Measurements from ENCODE around the gene GEMIN8. TPM values are rescaled to one million over a fixed set of nuclear protein-coding genes. Genes with fewer than 3 reads are reported as not detected.

GEMIN8 gene, protein sequence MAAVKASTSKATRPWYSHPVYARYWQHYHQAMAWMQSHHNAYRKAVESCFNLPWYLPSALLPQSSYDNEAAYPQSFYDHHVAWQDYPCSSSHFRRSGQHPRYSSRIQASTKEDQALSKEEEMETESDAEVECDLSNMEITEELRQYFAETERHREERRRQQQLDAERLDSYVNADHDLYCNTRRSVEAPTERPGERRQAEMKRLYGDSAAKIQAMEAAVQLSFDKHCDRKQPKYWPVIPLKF
- total RNA-seq (2021): 14.8 and 14.9 TPM in 2 replicates
- long read RNA-seq, transcript GEMIN8-203 (4 exons, 1,119 nt): major isoform, 16 of 81 reads
- long read RNA-seq, partial matches to known transcripts: 2 of 81 reads
- long read RNA-seq, other reads (novel, unspliced or antisense): 62 of 81 reads

DNA sequence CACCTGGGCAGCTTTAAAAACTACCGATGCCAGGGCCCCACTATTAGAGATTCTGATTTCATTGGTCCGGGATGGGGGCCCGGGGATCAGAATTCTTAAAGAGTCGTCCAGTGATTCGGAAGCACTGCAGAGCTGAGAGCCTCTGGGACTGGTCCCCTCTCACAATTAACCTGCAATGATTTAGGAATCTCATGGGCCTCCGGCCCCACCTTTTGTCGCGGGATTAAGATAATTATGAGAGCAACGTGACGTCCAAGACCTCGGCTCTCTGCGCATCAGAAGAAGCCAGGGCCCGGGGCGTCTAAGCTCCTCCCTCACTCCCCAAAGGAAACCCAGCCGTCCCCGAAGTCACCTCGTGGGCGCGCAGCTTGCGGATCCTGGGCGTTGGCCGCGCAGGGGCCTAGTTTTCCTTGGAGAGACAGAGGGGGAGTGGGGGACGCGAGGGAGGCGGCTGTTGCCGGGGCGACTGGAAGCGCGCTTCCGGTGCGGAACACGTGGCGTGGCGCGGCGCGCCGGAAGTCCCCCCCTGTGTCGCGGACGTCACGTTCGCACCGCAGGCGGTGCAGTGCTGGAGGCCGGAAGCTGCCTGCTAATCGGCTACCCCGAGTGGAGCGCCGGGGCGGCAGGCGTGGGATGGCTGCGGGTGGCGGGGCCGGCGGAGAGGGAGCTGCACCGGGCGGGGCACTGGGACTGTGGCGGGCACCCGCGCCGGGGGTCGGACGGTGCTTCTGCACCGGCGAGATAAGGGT, at the start of gene GEMIN8:
Gene GEMIN8, minus strand, starts transcription at position 468 of the 749 bp plus-strand sequence. CDS start 8,414 bp downstream, outside the sequence.
- Histone ChIP-seq H3K18ac (ENCODE audit: insufficient read length, low read depth, low read length) (peak within 1 kb of the TSS; percentile 87), H2AFZ (ENCODE audit: low read length) (no peak within 1 kb of the TSS), H2AK5ac (ENCODE audit: insufficient read length, low read length) (no peak within 1 kb of the TSS), H2BK12ac (ENCODE audit: insufficient read length, low read depth, low read length) (no peak within 1 kb of the TSS), H3K27ac (ENCODE audit: insufficient read length, low read depth, low read length) (peak within 1 kb of the TSS; percentile 18), H4K91ac (ENCODE audit: insufficient read length, low read depth, low read length) (no peak within 1 kb of the TSS), H3K56ac (ENCODE audit: insufficient read length, low read depth, low read length) (no peak within 1 kb of the TSS), H3K79me1 (ENCODE audit: insufficient read depth, low read depth, low read length, poor library complexity, severe bottlenecking) (no peaks in the 10 kb centered on the region), H2BK5ac (ENCODE audit: insufficient read length, low read length) (no peak within 1 kb of the TSS), H3T11ph (ENCODE audit: low read length) (no peak within 1 kb of the TSS), H3K9me3 (ENCODE audit: control insufficient read depth, low read depth, low read length) (no peaks in the 10 kb centered on the region), H2BK15ac (ENCODE audit: low read depth, low read length) (no peak within 1 kb of the TSS), H3K27me3 (ENCODE audit: insufficient read depth, low read length) (no peaks in the 10 kb centered on the region), H2BK120ac (ENCODE audit: low read depth, low read length, poor library complexity, severe bottlenecking) (peak within 1 kb of the TSS; percentile 3), H4K20me1 (ENCODE audit: control insufficient read depth, insufficient read depth, insufficient read length) (no peaks in the 10 kb centered on the region), H3K79me2 (ENCODE audit: insufficient read depth, low read length) (no peaks in the 10 kb centered on the region), H4K5ac (ENCODE audit: insufficient read length, low read depth, low read length) (no peak within 1 kb of the TSS), H3K4ac (ENCODE audit: low read depth, low read length) (no peak within 1 kb of the TSS; the same call in 1 of the 2 replicates), H3K23ac (ENCODE audit: insufficient read length, low read depth, low read length) (no peak within 1 kb of the TSS), H3K4me2 (ENCODE audit: insufficient read depth, insufficient read length, low read length) (peak within 1 kb of the TSS; percentile 86), H3K9ac (ENCODE audit: extremely low read depth, insufficient read length, low read length) (peak within 1 kb of the TSS; percentile 81), H3K4me1 (ENCODE audit: insufficient read depth, low read length) (peaks cover 8% of the 10 kb centered on the region; the same call in 1 of the 2 replicates), H3K14ac (ENCODE audit: insufficient read depth, low read length) (peak within 1 kb of the TSS; percentile 82; the same call in 1 of the 2 replicates), H3K23me2 (ENCODE audit: insufficient read length, low read depth, low read length, poor library complexity, severe bottlenecking) (no peaks in the 10 kb centered on the region), H2BK20ac (ENCODE audit: low read depth, low read length, poor library complexity, severe bottlenecking) (no peak within 1 kb of the TSS), H4K8ac (replicated peaks; ENCODE audit: insufficient read length, low read depth, low read length) (no peak within 1 kb of the TSS)
- Mint-ChIP-seq H3K4me3 (peak within 1 kb of the TSS; percentile 77 to 86), H3K27me3 (ENCODE audit: low read depth) (no peaks in the 10 kb centered on the region), H3K9me3 (peaks cover 22 to 23% of the 10 kb centered on the region in 2 experiments), H3K27ac (peak within 1 kb of the TSS; percentile 92 to 97 (median 97)), H3K4me1 (peaks cover 34% of the 10 kb centered on the region in 2 experiments), H3K36me3 (ENCODE audit: insufficient read depth in 1 of 3, low read depth in 3 of 3) (peaks cover 0 to 5% (median 0%) of the 10 kb centered on the region in 3 experiments; a peak in 3 of 7 replicates)
- no peak for TF ChIP-seq CTCF (conservative IDR thresholded peaks at IDR 0.05)
- WGBS (ENCODE audit: extremely low coverage, insufficient read length, low lambda C conversion rate): no CpG with 5 or more reads among the region's 67 CpGs
- peak; percentile 84 for DNase-seq

All from H9 (cell line).